ENCODE results near the gene CLCN4.

CLCN4 gene

GRCh38 chrX:10167573-10167972, 10.8 kb downstream of the CLCN4 start:
- DNase-seq (ENCODE audit: low spot score) = no peak

- DNase-seq (ENCODE audit: low spot score) = no peak
These were observed 11.5 kb downstream of the CLCN4 start for GRCh38 chrX:10168226-10168625.

GRCh38 chrX:10169175-10169574, 12.4 kb downstream of the CLCN4 start:
- no peak for DNase-seq (ENCODE audit: low spot score)

- DNase-seq (ENCODE audit: low spot score) = no peak
These were observed 14.5 kb downstream of the CLCN4 start for GRCh38 chrX:10171249-10171648.

GRCh38 chrX:10172877-10173276, 16.1 kb downstream of the CLCN4 start:
- DNase-seq (ENCODE audit: low spot score) = no peak

- DNase-seq (ENCODE audit: low spot score) = no peak
These were observed 16.6 kb downstream of the CLCN4 start for GRCh38 chrX:10173331-10173900.

GRCh38 chrX:10174051-10174450, 17.3 kb downstream of the CLCN4 start:
- DNase-seq (ENCODE audit: low spot score) = no peak

- DNase-seq (ENCODE audit: low spot score) = no peak
These were observed 18.0 kb downstream of the CLCN4 start for GRCh38 chrX:10174810-10175209.

- no peak for DNase-seq (ENCODE audit: low spot score)
These were observed 18.6 kb downstream of the CLCN4 start for GRCh38 chrX:10175319-10175871.

- DNase-seq (ENCODE audit: low spot score) = peak; percentile 77
These were observed 19.6 kb downstream of the CLCN4 start for GRCh38 chrX:10176121-10177003.

GRCh38 chrX:10177004-10177396, 20.2 kb downstream of the CLCN4 start:
- no peak for DNase-seq (ENCODE audit: low spot score)

GRCh38 chrX:10177601-10178000, 20.8 kb downstream of the CLCN4 start:
- no peak for DNase-seq (ENCODE audit: low spot score)

- no peak for DNase-seq (ENCODE audit: low spot score)
These were observed 22.2 kb downstream of the CLCN4 start for GRCh38 chrX:10178866-10179463.

- DNase-seq (ENCODE audit: low spot score) = no peak
These were observed 27.0 kb downstream of the CLCN4 start for GRCh38 chrX:10183760-10184159.

- DNase-seq (ENCODE audit: low spot score) = no peak
These were observed 27.6 kb downstream of the CLCN4 start for GRCh38 chrX:10184411-10184810.

- DNase-seq (ENCODE audit: low spot score) = no peak
These were observed 29.6 kb downstream of the CLCN4 start for GRCh38 chrX:10186355-10186754.

- DNase-seq (ENCODE audit: low spot score) = no peak
These were observed 30.6 kb downstream of the CLCN4 start for GRCh38 chrX:10187421-10187820.

GRCh38 chrX:10189317-10190268, 32.8 kb downstream of the CLCN4 start:
- DNase-seq (ENCODE audit: low spot score) = peak; percentile 71

GRCh38 chrX:10190367-10190766, 33.6 kb downstream of the CLCN4 start:
- peak; percentile 43 for DNase-seq (ENCODE audit: low spot score)

GRCh38 chrX:10193587-10193986, 36.8 kb downstream of the CLCN4 start:
- DNase-seq (ENCODE audit: low spot score) = no peak

- no peak for DNase-seq (ENCODE audit: low spot score)
These were observed 38.6 kb downstream of the CLCN4 start for GRCh38 chrX:10195425-10195824.

GRCh38 chrX:10195947-10196346, 39.2 kb downstream of the CLCN4 start:
- DNase-seq (ENCODE audit: low spot score) = no peak

Data from D341Med (cell line).